ENCODE measurements around the gene SPATA9.

SPATA9 gene

DNA sequence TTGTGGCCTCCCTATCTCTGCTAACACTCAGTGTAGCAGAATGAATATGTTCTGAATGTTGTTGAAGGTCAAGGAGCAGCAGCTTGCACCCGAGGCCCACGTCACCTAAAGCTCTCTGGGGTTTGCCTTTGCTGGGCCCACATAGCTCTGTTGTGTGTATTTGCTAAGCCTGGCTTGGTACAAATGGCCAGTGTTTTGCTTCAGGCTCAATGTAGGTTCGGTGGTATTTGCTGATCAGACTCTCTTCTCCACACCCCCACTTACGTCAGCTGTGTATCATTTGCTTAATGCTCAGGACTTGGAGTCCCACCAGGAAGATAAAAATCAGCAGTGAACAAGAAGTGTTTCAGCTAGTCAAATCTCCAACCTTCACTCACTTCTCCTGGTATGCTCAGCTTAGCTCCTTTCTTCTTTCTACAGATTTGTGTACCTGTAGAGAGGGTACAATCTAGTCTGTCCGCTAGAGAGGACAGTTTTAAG is 41.0 kb downstream of the SPATA9 start:
- Histone ChIP-seq H3K4me2 (ENCODE audit: low read length) (no peak overlapping the region), H4K20me1 (ENCODE audit: control insufficient read depth, insufficient read depth, low read depth, low read length) (no peaks in the 10 kb centered on the region), H3K9me2 (replicated peaks; ENCODE audit: control insufficient read depth, low read length) (no peaks in the 10 kb centered on the region), H3F3A (ENCODE audit: control insufficient read depth, insufficient read depth) (no peaks in the 10 kb centered on the region), H3K27ac (ENCODE audit: low read depth, low read length) (no peak overlapping the region), H3K79me2 (ENCODE audit: control insufficient read depth, low read length) (no peaks in the 10 kb centered on the region), H3K4me3 (ENCODE audit: low read length) (no peak overlapping the region), H3K4me1 (ENCODE audit: control insufficient read depth, low read length) (peaks cover 11% of the 10 kb centered on the region), H3K9me3 (ENCODE audit: control insufficient read depth, insufficient read depth, low read length) (no peaks in the 10 kb centered on the region), H3K27me3 (ENCODE audit: control insufficient read depth, low read length) (peaks cover 8% of the 10 kb centered on the region), H3K36me3 (ENCODE audit: control insufficient read depth, low read length) (no peaks in the 10 kb centered on the region)
- TF ChIP-seq EZH2phosphoT487 (IDR thresholded peaks at IDR 0.05; ENCODE audit: borderline replicate concordance, low read length) (no peak), CTCF (IDR thresholded peaks at IDR 0.05; ENCODE audit: low read depth, low read length, poor library complexity, severe bottlenecking) (no peak)

DNA sequence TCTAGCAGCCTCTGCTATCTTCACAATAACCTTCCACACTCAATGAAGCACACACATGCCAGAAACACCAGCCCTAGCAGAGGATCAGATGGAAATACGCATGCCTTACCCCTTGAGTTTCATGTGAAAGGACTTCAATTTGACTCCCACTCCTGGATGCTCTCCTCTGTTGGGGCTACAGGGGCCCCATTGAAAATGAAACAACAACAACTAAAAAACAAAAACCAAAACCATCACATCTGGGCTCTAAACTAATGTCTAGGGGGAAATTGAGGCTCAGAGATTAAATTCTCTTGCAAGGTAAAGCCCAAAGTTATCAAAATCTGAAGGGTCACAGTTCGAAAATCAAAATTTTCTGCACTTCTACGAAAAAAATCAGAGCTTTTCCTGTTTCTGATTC is 44.2 kb downstream of the SPATA9 start:
- Histone ChIP-seq H3K4me3 (ENCODE audit: low read length) (no peak overlapping the region), H3K27me3 (ENCODE audit: control insufficient read depth, low read length) (peaks cover 12% of the 10 kb centered on the region), H3K9me2 (replicated peaks; ENCODE audit: control insufficient read depth, low read length) (no peaks in the 10 kb centered on the region), H4K20me1 (ENCODE audit: control insufficient read depth, insufficient read depth, low read depth, low read length) (no peaks in the 10 kb centered on the region), H3F3A (ENCODE audit: control insufficient read depth, insufficient read depth) (no peaks in the 10 kb centered on the region), H3K79me2 (ENCODE audit: control insufficient read depth, low read length) (no peaks in the 10 kb centered on the region), H3K27ac (ENCODE audit: low read depth, low read length) (no peak overlapping the region), H3K4me2 (ENCODE audit: low read length) (no peak overlapping the region), H3K4me1 (ENCODE audit: control insufficient read depth, low read length) (no peaks in the 10 kb centered on the region), H3K36me3 (ENCODE audit: control insufficient read depth, low read length) (no peaks in the 10 kb centered on the region), H3K9me3 (ENCODE audit: control insufficient read depth, insufficient read depth, low read length) (no peaks in the 10 kb centered on the region)
- TF ChIP-seq CTCF (IDR thresholded peaks at IDR 0.05; ENCODE audit: low read depth, low read length, poor library complexity, severe bottlenecking): no peak
- no peak for TF ChIP-seq EZH2phosphoT487 (IDR thresholded peaks at IDR 0.05; ENCODE audit: borderline replicate concordance, low read length)

DNA sequence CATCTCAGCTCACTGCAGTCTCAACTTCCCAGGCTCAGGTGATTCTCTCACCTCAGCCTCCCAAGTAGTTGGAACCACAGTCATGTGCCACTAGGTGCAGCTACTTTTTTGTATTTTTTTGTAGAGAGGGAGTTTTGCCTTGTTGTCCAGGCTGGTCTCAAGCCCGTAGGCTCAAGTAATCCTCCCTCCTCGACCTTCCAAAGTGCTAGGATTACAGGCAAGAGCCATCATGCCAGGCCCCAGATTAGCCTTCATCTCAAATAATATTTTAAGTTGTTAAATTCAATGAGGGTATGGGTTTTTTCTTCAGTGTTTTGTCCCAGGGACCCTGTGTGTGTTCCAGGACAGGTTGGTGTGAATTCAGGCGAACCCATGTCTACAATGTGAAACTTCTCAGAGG is 48.7 kb downstream of the SPATA9 start:
- no peak overlapping the region for H3K4me2 ChIP-seq (ENCODE audit: low read length)
- peaks cover 8% of the 10 kb centered on the region for H3K4me1 ChIP-seq (ENCODE audit: control insufficient read depth, low read length)
- no peak overlapping the region for H3K4me3 ChIP-seq (ENCODE audit: low read length)
- H3K27me3 ChIP-seq (ENCODE audit: control insufficient read depth, low read length): peaks cover 11% of the 10 kb centered on the region
- H3K27ac ChIP-seq (ENCODE audit: low read depth, low read length): no peak overlapping the region
- no peaks in the 10 kb centered on the region for H3K36me3 ChIP-seq (ENCODE audit: control insufficient read depth, low read length)
- H3K9me3 ChIP-seq (ENCODE audit: control insufficient read depth, insufficient read depth, low read length): no peaks in the 10 kb centered on the region
- no peaks in the 10 kb centered on the region for H3F3A ChIP-seq (ENCODE audit: control insufficient read depth, insufficient read depth)
- no peaks in the 10 kb centered on the region for H3K79me2 ChIP-seq (ENCODE audit: control insufficient read depth, low read length)
- no peaks in the 10 kb centered on the region for H4K20me1 ChIP-seq (ENCODE audit: control insufficient read depth, insufficient read depth, low read depth, low read length)
- H3K9me2 ChIP-seq (replicated peaks; ENCODE audit: control insufficient read depth, low read length): no peaks in the 10 kb centered on the region
- no peak for TF ChIP-seq EZH2phosphoT487 (IDR thresholded peaks at IDR 0.05; ENCODE audit: borderline replicate concordance, low read length)
- no peak for TF ChIP-seq CTCF (IDR thresholded peaks at IDR 0.05; ENCODE audit: low read depth, low read length, poor library complexity, severe bottlenecking)
